ENCODE results near the gene RHOB. TPM values are rescaled to one million over a fixed set of nuclear protein-coding genes. Genes with fewer than 3 reads are reported as not detected.

The RHOB gene
- polyA plus RNA-seq, 3 donors, result 43.3 to 602 (median 66.3) TPM

DNA sequence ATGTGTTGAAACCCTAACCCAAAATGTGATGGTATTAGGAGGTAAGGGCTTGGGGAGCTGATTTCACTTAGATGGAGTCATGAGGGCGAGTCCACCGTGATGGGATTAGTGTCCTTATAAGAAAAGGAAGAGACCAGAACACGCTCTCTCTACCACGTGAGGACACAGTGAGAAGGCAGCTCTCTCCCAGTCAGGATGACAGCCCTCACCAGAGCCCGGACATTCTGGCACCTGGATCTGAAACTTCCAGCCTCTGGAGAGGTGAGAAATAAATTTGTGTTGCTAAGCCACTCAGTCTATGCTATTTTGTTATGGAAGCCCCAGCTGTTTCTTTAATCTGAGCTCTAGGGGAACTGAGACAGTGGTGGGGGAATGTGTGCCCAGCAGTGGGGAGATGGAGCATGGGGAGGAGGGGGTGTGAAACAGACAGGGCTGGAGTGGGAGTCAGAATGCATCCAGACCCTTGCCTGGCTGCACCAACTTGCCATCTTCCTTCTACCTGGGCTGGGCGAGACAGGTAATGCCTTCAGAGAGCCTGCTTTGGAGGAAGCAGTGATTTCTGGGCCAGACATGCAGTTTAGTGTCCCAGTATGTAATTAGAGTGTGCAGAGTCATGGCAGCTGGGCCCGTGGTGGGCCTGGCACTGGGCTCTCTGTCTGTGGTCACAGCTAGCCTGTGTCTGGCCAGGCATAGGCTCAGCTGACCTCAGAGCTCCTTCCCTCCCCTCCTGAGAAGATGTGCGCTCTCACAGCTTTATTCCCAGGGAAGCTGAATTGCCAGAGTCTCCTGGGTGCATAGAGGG is 38.1 kb downstream of the RHOB start:
- H3K4me2 ChIP-seq (replicated peaks; ENCODE audit: extremely low read depth, low read length, poor library complexity, severe bottlenecking), result no peak overlapping the region
- no peak overlapping the region for H3K27ac ChIP-seq (ENCODE audit: low read depth in 1 of 2, low read length in 2 of 2)
- no peaks in the 10 kb centered on the region for H3K36me3 Mint-ChIP-seq
- DNase-seq, result no peak
- intact Hi-C loops (cut with micrococcal nuclease), result no loop called here
- TF ChIP-seq, protein P1, sequence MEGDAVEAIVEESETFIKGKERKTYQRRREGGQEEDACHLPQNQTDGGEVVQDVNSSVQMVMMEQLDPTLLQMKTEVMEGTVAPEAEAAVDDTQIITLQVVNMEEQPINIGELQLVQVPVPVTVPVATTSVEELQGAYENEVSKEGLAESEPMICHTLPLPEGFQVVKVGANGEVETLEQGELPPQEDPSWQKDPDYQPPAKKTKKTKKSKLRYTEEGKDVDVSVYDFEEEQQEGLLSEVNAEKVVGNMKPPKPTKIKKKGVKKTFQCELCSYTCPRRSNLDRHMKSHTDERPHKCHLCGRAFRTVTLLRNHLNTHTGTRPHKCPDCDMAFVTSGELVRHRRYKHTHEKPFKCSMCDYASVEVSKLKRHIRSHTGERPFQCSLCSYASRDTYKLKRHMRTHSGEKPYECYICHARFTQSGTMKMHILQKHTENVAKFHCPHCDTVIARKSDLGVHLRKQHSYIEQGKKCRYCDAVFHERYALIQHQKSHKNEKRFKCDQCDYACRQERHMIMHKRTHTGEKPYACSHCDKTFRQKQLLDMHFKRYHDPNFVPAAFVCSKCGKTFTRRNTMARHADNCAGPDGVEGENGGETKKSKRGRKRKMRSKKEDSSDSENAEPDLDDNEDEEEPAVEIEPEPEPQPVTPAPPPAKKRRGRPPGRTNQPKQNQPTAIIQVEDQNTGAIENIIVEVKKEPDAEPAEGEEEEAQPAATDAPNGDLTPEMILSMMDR (IDR thresholded peaks at IDR 0.05), result no peak
- peak overlapping the region in 1 of 7 donors; percentile 31 for H3K27ac Mint-ChIP-seq
- no peak overlapping the region for H2AFZ ChIP-seq (ENCODE audit: insufficient read depth, low read depth, low read length, poor library complexity, severe bottlenecking)
- 83% methylated on average over 2 of the region's 8 CpGs for WGBS (ENCODE audit: insufficient coverage)
- H3K27me3 ChIP-seq (ENCODE audit: control insufficient read depth in 2 of 2, insufficient read depth in 2 of 2, low read length in 2 of 2), result no peaks in the 10 kb centered on the region
- peaks cover 9% of the 10 kb centered on the region for H3K4me1 Mint-ChIP-seq
- no peaks in the 10 kb centered on the region for H3K36me3 ChIP-seq (replicated peaks in 1 of 2; ENCODE audit: control insufficient read depth in 1 of 2, insufficient read depth in 2 of 2, low read length in 2 of 2)
- H3K9me3 ChIP-seq (replicated peaks in 1 of 2; ENCODE audit: control insufficient read depth in 1 of 2, insufficient read depth in 1 of 2, low read length in 2 of 2), result no peaks in the 10 kb centered on the region
- no peaks in the 10 kb centered on the region for H3K9me3 Mint-ChIP-seq
- H3K9ac ChIP-seq (ENCODE audit: insufficient read depth, low read length, poor library complexity, severe bottlenecking), result no peak overlapping the region
- no peak overlapping the region for H3K4me3 ChIP-seq (replicated peaks in 1 of 3; ENCODE audit: low read depth in 2 of 3, low read length in 3 of 3)
- H3K4me3 Mint-ChIP-seq, result no peak overlapping the region
- H3K79me2 ChIP-seq (ENCODE audit: insufficient read depth, low read length), result no peaks in the 10 kb centered on the region
- H3K27me3 Mint-ChIP-seq (ENCODE audit: low read depth in 3 of 3), result peaks cover 7 to 15% (median 13%) of the 10 kb centered on the region in 3 donors
- peaks cover 0 to 8% of the 10 kb centered on the region in 2 donors for H3K4me1 ChIP-seq (ENCODE audit: control insufficient read depth in 1 of 2, insufficient read depth in 2 of 2, low read length in 2 of 2)
- H4K20me1 ChIP-seq (ENCODE audit: insufficient read depth, low read length), result no peaks in the 10 kb centered on the region

DNA sequence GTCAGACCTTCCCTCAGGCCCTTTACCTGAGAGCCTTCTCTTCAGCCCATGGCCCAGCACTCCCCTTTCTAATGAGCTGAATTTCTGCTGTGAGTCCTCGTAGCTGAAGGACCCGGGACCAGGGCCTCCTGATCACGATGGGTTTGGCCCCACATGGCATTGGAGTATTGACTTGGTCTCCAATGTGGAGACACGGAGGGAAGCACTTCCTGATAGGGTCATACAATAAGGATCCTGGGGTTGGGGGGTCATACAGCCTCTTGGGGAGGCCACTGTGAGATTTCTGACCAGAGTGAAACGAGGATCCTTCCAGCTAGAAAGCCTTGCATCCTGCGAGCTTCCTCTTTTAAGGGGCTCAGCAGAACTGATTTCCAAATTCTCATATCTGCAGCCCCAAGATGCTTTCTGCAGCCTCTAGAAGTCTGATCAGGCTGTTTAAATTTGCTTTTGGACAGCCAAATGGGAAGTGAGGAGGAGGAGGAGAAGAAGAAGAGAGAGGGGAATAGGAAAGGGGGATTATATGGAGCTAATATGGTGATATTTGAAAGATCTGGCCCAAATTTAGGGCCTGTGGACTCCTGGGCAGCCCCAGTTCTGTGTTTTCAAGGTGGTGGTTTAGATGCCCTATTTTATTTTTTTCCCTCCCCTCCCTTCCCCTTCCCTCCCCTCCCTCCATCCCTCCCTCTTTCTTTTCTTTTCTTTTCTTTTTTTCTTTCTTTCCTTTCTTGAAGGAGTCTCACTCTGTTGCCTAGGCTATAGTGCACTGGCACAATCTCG is 38.9 kb downstream of the RHOB start:
- Histone ChIP-seq H3K36me3 (replicated peaks in 1 of 2; ENCODE audit: control insufficient read depth in 1 of 2, insufficient read depth in 2 of 2, low read length in 2 of 2) (no peaks in the 10 kb centered on the region), H3K4me3 (replicated peaks in 1 of 3; ENCODE audit: low read depth in 2 of 3, low read length in 3 of 3) (no peak overlapping the region), H3K27ac (ENCODE audit: low read depth in 1 of 2, low read length in 2 of 2) (no peak overlapping the region), H3K9ac (ENCODE audit: insufficient read depth, low read length, poor library complexity, severe bottlenecking) (no peak overlapping the region), H3K27me3 (ENCODE audit: control insufficient read depth in 2 of 2, insufficient read depth in 2 of 2, low read length in 2 of 2) (no peaks in the 10 kb centered on the region), H4K20me1 (ENCODE audit: insufficient read depth, low read length) (no peaks in the 10 kb centered on the region), H3K4me2 (replicated peaks; ENCODE audit: extremely low read depth, low read length, poor library complexity, severe bottlenecking) (no peak overlapping the region), H3K79me2 (ENCODE audit: insufficient read depth, low read length) (no peaks in the 10 kb centered on the region), H2AFZ (ENCODE audit: insufficient read depth, low read depth, low read length, poor library complexity, severe bottlenecking) (no peak overlapping the region), H3K4me1 (ENCODE audit: control insufficient read depth in 1 of 2, insufficient read depth in 2 of 2, low read length in 2 of 2) (peaks cover 0 to 8% of the 10 kb centered on the region in 2 donors), H3K9me3 (replicated peaks in 1 of 2; ENCODE audit: control insufficient read depth in 1 of 2, insufficient read depth in 1 of 2, low read length in 2 of 2) (no peaks in the 10 kb centered on the region)
- TF ChIP-seq, protein P1 (IDR thresholded peaks at IDR 0.05), result no peak
- Mint-ChIP-seq H3K4me3 (no peak overlapping the region), H3K36me3 (no peaks in the 10 kb centered on the region), H3K27ac (peak overlapping the region in 2 of 7 donors; percentile 6 to 31), H3K27me3 (ENCODE audit: low read depth in 3 of 3) (peaks cover 7 to 15% (median 13%) of the 10 kb centered on the region in 3 donors), H3K9me3 (no peaks in the 10 kb centered on the region), H3K4me1 (peaks cover 9% of the 10 kb centered on the region)
- intact Hi-C loops (cut with micrococcal nuclease), result no loop called here
- DNase-seq, result no peak
- WGBS (ENCODE audit: insufficient coverage), result 57% methylated on average over 7 of the region's 7 CpGs
